GM15510 (cell line): ENCODE data around the gene CLASP1.

Experiments
- POLR2A ChIP-seq: IDR thresholded peaks from 3 replicates; pipeline ENCODE4 v1.6.1; 2011; ENCODE audit warnings: borderline replicate concordance; ENCODE audit not compliant: insufficient read length; ENCODE audit errors: extremely low read depth

The CLASP1 gene

GRCh38 chr2:121470917-121471316 is 178.3 kb downstream of the CLASP1 start:
- TF ChIP-seq POLR2A = no peak

GRCh38 chr2:121469356-121469755 is 179.9 kb downstream of the CLASP1 start:
- no peak for TF ChIP-seq POLR2A

- TF ChIP-seq POLR2A = no peak
Measured at GRCh38 chr2:121468936-121469335, 180.3 kb downstream of the CLASP1 start.

- TF ChIP-seq POLR2A = no peak
Measured at GRCh38 chr2:121459291-121459690, 190.0 kb downstream of the CLASP1 start.

GRCh38 chr2:121456325-121456724 is 192.9 kb downstream of the CLASP1 start:
- TF ChIP-seq POLR2A = no peak

- TF ChIP-seq POLR2A = no peak
Measured at GRCh38 chr2:121455446-121455845, 193.8 kb downstream of the CLASP1 start.

GRCh38 chr2:121454549-121455090 is 194.6 kb downstream of the CLASP1 start:
- no peak for TF ChIP-seq POLR2A

- no peak for TF ChIP-seq POLR2A
Measured at GRCh38 chr2:121451398-121451797, 197.9 kb downstream of the CLASP1 start.

GRCh38 chr2:121450301-121450700 is 199.0 kb downstream of the CLASP1 start:
- TF ChIP-seq POLR2A = no peak

GRCh38 chr2:121446647-121447241 is 202.5 kb downstream of the CLASP1 start:
- no peak for TF ChIP-seq POLR2A

GRCh38 chr2:121442889-121443288 is 206.4 kb downstream of the CLASP1 start:
- no peak for TF ChIP-seq POLR2A

GRCh38 chr2:121436918-121437317 is 212.3 kb downstream of the CLASP1 start:
- TF ChIP-seq POLR2A = no peak

- TF ChIP-seq POLR2A = no peak
Measured at GRCh38 chr2:121435790-121436189, 213.5 kb downstream of the CLASP1 start.

GRCh38 chr2:121431214-121431613 is 218.0 kb downstream of the CLASP1 start:
- TF ChIP-seq POLR2A = no peak

GRCh38 chr2:121429927-121430520 is 219.2 kb downstream of the CLASP1 start:
- no peak for TF ChIP-seq POLR2A
